MM.1S (cell line): Measurements from ENCODE around the gene CHN1.

Source experiments
- CTCF ChIP-seq: fragments of 300-600 bp; sonication (generic); IDR thresholded peaks from 2 replicates; pipeline ENCODE4 v1.5.1; 2016; ENCODE audit warnings: antibody characterized with exemption, low read length, mixed read lengths
- EZH2 ChIP-seq: fragments of 300-600 bp; sonication (generic); optimal IDR thresholded peaks from 2 replicates; pipeline ENCODE3; 2017; ENCODE audit warnings: low read depth, mild to moderate bottlenecking, antibody characterized with exemption, low read length, mixed read lengths
- EZH2phosphoT487 ChIP-seq: fragments of 300-600 bp; sonication (generic); IDR thresholded peaks from 2 replicates; pipeline ENCODE4 v1.6.1; 2018; ENCODE audit warnings: antibody characterized with exemption, low read length

- TF ChIP-seq CTCF (no peak), EZH2 (no peak), EZH2phosphoT487 (no peak)
Observed at GRCh38 chr2:174841350-174841749, 163.8 kb downstream of the CHN1 start.
